Heart left ventricle (tissue), 16 donors: ENCODE results near the gene MAPK12. TPM values are rescaled to one million over a fixed set of nuclear protein-coding genes. Genes with fewer than 3 reads are reported as not detected.
A peak's percentile ranks its signal among the peaks of the same experiment; 100 is the strongest.

Source experiments
- ATAC-seq, 4 donors: fragments of 200-7000 bp; cut with Tn5 transposase; one replicate each; pipeline ENCODE4 v1.9.1; 2020 to 2022; ENCODE audit warnings: moderate library complexity in 4 of 4, mild to moderate bottlenecking in 3 of 4, moderate number of reproducible peaks in 1 of 4
- DNase-seq, 5 donors: peaks; one replicate each; pipeline ENCODE4 v3.0.0-alpha.2; 2020
- H3K27ac ChIP-seq, 12 donors: fragments of 200-600 bp; sonication (generic) in 4 of 12; one replicate each; pipeline versions ENCODE4 v1.5.0 to v1.8.0; 2016 to 2022; ENCODE audit warnings: mild to moderate bottlenecking in 2 of 12
- H3K27me3 ChIP-seq, 9 donors: fragments of 200-600 bp; sonication (generic) in 2 of 9; one replicate each; pipeline versions ENCODE4 v1.5.1 to v1.8.0; 2016 to 2022; ENCODE audit warnings: mild to moderate bottlenecking in 3 of 9
- H3K36me3 ChIP-seq, 9 donors: fragments of 200-600 bp; sonication (generic) in 2 of 9; one replicate each; pipeline versions ENCODE4 v1.5.0 to v1.8.0; 2018 to 2022; ENCODE audit warnings: mild to moderate bottlenecking in 2 of 9
- H3K4me1 ChIP-seq, 12 donors: fragments of 200-600 bp; sonication (generic) in 4 of 12; one replicate each; pipeline versions ENCODE4 v1.5.0 to v1.8.0; 2016 to 2022; ENCODE audit warnings: mild to moderate bottlenecking in 3 of 12
- H3K4me3 ChIP-seq, 12 donors: fragments of 200-600 bp; sonication (generic) in 4 of 12; one replicate each; pipeline versions ENCODE4 v1.5.0 to v1.8.0; 2017 to 2022; ENCODE audit warnings: mild to moderate bottlenecking in 9 of 12, moderate library complexity in 4 of 12
- H3K9me3 ChIP-seq, 12 donors: fragments of 200-600 bp; sonication (generic) in 4 of 12; one replicate each; pipeline versions ENCODE4 v1.5.0 to v1.8.0; 2016 to 2022; ENCODE audit warnings: mild to moderate bottlenecking in 1 of 12
- CTCF ChIP-seq, 12 donors: fragments of 200-600 bp; sonication (generic) in 4 of 12; IDR thresholded peaks; one replicate each; pipeline versions ENCODE4 v1.5.0 to v1.8.0; 2018 to 2022; ENCODE audit warnings: antibody characterized with exemption in 12 of 12, mild to moderate bottlenecking in 5 of 12
- POLR2A ChIP-seq, 2 donors: fragments of 450-650 bp; IDR thresholded peaks; one replicate each; pipeline ENCODE4 v1.6.1; 2017; ENCODE audit warnings: antibody characterized with exemption in 2 of 2, mild to moderate bottlenecking in 2 of 2, moderate library complexity in 2 of 2
- WGBS, 4 donors: extraction: QIAGEN DNeasy Blood & Tissue Kit in 2 of 4; methylation state at CpG; one replicate each; pipeline versions ENCODE4 v1.1.5 to v1.1.7; 2013 to 2018; 5-methylcytosine and 5-hydroxymethylcytosine counted together
- intact Hi-C, 10 donors: fragments of 100-400 bp; cut with DNase I; formaldehyde crosslinking; loops; one replicate each; pipeline versions ENCODE4 v1.11.1 to v1.14.2; 2022
- polyA plus RNA-seq, 2 donors: library from polyadenylated mRNA; stranded (reverse); fragments of 200-250 nt; gene quantifications; one replicate each; pipeline ENCODE4 v1.2.3, GENCODE V29; 2013
- total RNA-seq, 9 donors: library from RNA; depleted of rRNA in 2 of 9; stranded (reverse); fragments of >200 nt in 2 of 9; fragmentation: NEBNext Ultra II Directional in 3 of 9; extraction: Animal tissue kit (Norgen Biotek cat#: 25700) in 3 of 9; gene quantifications; one replicate each; pipeline versions ENCODE4 v1.1.0 to v1.2.4, GENCODE V29; 2016 to 2023
- donor health status: ischemic (EF 13 %, LVEDD 7.1; RV severe dilation, severe dysfunction).
- donor health status: healthy with polysubstance abuse.
- donor health status: DM: no; HTN: yes; CAD: no.
- donor health status: DM: no; HTN: no; CAD: no.
- donor health status: ischemic (EF 25% LVEDD 6.9; RV normal size, moderate dysfunction).
- donor health status: ischemic (EF 25% LVEDD 5.7; RV mildly dilated, moderate dysfunction).
- donor health status: healthy.
- donor health status: DM: yes; HTN: yes; CAD: no.
- donor health status: ischemic (EF 35%, LVEDD 5.7; RV mildly dilated, moderate dysfunction).
- donor health status: nonischemic (EF 11% LVEDD 7.7; RV severe dilation, severe dysfunction).
- donor health status: DM: yes; HTN: yes; CAD: no.
- donor health status: PGD.
- donor health status: ischemic (EF 29% LVEDD 5.4; RV normal size, mild dysfunction).
- donor health status: nonischemic (EF 23%, LVEDD 6.1; RV moderate dilation, normal function).

MAPK12 gene
- total and polyA plus RNA-seq, 11 donors: 11.6 to 18.0 (median 15.5) TPM

GRCh38 chr22:50260801-50261614, 475 bp downstream of the MAPK12 start:
- peaks cover 0 to 13% (median 0%) of the 10 kb centered on the region in 9 donors for H3K27me3 ChIP-seq
- H3K36me3 ChIP-seq: peaks cover 0 to 4% (median 0%) of the 10 kb centered on the region in 9 donors
- no peak for TF ChIP-seq POLR2A (IDR thresholded peaks at IDR 0.05)
- TF ChIP-seq CTCF (IDR thresholded peaks at IDR 0.05): no peak
- peak overlapping the region; percentile 37 to 84 (median 56) for H3K4me3 ChIP-seq
- intact Hi-C loops: no loop called here
- peak overlapping the region in 11 of 12 donors; percentile 21 to 71 (median 60) for H3K27ac ChIP-seq
- peaks cover 5 to 51% (median 16%) of the 10 kb centered on the region in 12 donors for H3K4me1 ChIP-seq
- DNase-seq: peak in 1 of 5 donors; percentile 70
- 0 to 5% (median 1%) methylated on average over 27 to 92 of the region's 92 CpGs for WGBS, 4 donors
- ATAC-seq: peak in 3 of 4 donors; percentile 3 to 19 (median 6)
- H3K9me3 ChIP-seq: no peaks in the 10 kb centered on the region

DNA sequence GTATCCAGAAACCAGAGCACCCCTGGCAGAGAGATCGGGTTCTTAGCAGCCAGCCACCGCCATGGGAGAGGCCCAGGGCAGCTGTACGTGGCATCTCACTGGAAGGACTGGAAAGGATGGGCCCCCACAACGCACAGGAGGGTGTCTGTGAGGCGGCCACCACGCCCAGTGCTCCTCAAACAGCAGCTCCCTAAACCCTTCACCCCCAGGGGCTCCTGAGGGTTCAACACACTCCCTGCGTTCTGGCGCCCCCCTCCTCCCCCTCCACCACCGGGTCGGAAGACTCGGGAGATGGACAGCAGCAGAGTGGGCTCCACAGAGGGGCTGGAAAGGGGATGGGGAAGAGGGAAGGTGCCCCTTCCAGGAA, 1.1 kb downstream of the MAPK12 start:
- DNase-seq: no peak
- 30 to 50% (median 42%) methylated on average over 10 to 11 of the region's 11 CpGs for WGBS, 4 donors
- TF ChIP-seq POLR2A (IDR thresholded peaks at IDR 0.05) (no peak), CTCF (IDR thresholded peaks at IDR 0.05) (no peak)
- ATAC-seq: no peak
- Histone ChIP-seq H3K4me3 (peak overlapping the region; percentile 37 to 84 (median 56)), H3K4me1 (peaks cover 5 to 51% (median 16%) of the 10 kb centered on the region in 12 donors), H3K9me3 (no peaks in the 10 kb centered on the region), H3K36me3 (peaks cover 0 to 8% (median 0%) of the 10 kb centered on the region in 9 donors), H3K27me3 (peaks cover 0 to 13% (median 0%) of the 10 kb centered on the region in 9 donors), H3K27ac (peak overlapping the region in 7 of 12 donors; percentile 21 to 71 (median 62))
- intact Hi-C loops: no loop called here

DNA sequence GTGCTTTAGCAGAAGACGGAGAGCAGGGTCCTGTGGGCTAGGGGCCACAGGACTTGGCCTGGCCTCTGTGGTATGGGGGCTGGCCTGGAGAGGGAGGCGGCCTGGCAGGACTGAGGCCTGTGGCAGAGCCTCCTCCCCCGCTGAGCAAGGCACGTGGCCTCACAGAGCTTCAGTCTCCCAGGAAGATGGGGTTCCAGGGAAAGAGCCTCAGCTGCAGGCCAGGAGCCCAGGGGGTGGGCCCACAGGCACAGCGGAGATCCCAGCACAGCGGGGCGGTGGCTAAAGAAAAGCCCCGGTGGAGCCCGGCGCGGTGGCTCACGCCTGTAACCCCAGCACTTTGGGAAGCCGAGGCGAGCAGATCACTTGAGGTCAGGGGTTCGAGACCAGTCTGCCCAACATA, 2.2 kb downstream of the MAPK12 start:
- WGBS, 4 donors: 95 to 96% (median 96%) methylated on average over 15 of the region's 15 CpGs
- ATAC-seq (no peak), DNase-seq (no peak)
- Histone ChIP-seq H3K4me3 (no peak overlapping the region), H3K9me3 (no peaks in the 10 kb centered on the region), H3K27me3 (peaks cover 0 to 13% (median 0%) of the 10 kb centered on the region in 9 donors), H3K4me1 (peaks cover 5 to 51% (median 16%) of the 10 kb centered on the region in 12 donors), H3K27ac (peak overlapping the region in 5 of 12 donors; percentile 21 to 62 (median 47)), H3K36me3 (peaks cover 0 to 11% (median 0%) of the 10 kb centered on the region in 9 donors)
- intact Hi-C loops: loop anchor here in 2 of 10 donors (10.0 kb wide), 1 partner anchor 245 kb away; the partner anchor contains the start of genes LMF2 (in 2 of the 2) and NCAPH2 (in 2 of the 2)
- no peak for TF ChIP-seq CTCF (IDR thresholded peaks at IDR 0.05)
- TF ChIP-seq POLR2A (IDR thresholded peaks at IDR 0.05): no peak
